HepG2 (cell line): ENCODE measurements around the gene PRDX2. TPM values are rescaled to one million over a fixed set of nuclear protein-coding genes. Genes with fewer than 3 reads are reported as not detected.

ENCODE experiments used
- ATAC-seq: fragments of 200-7000 bp; cut with Tn5 transposase; 3 replicates; pipeline ENCODE4 v1.9.1; 2020; ENCODE audit warnings: mild to moderate bottlenecking, moderate library complexity
- BruUV-seq: library from RNA; stranded (reverse); fragments of 400-500 nt; replicated peaks from 2 replicates; lab custom pipeline; 2021; lab: Mats Ljungman, UMichigan
- CTCF ChIA-PET: fragments of 300-600 bp; formaldehyde crosslinking; extraction: SDS; loops from one replicate; lab custom pipeline; 2021; ENCODE audit warnings: low total read pairs, inconsistent platforms, low intra/inter-chr PET ratio; lab: Yijun Ruan, JAX
- POLR2A ChIA-PET: fragments of 350-600 bp; sonication (Branson Sonifier 250); formaldehyde crosslinking; loops from one replicate; lab custom pipeline; 2020; ENCODE audit warnings: antibody characterized with exemption, inconsistent platforms; lab: Yijun Ruan, JAX
- DNase-seq: peaks from one replicate; pipeline ENCODE4 v3.0.0-alpha.2; 2015; ENCODE audit warnings: low spot score
- FAIRE-seq: peaks from 3 replicates; lab custom pipeline; 2011; peaks lifted over from hg19 to GRCh38; lab: Jason Lieb, UNC
- H2AFZ ChIP-seq: one replicate; pipeline ENCODE4 v1.6.1; 2011; ENCODE audit warnings: low read length, inconsistent platforms
- H3K27ac ChIP-seq: fragments of 300-600 bp; 3 replicates; pipeline ENCODE4 v1.8.0; 2011; ENCODE audit warnings: mixed run types, mild to moderate bottlenecking, mixed read lengths, low read length, inconsistent platforms; ENCODE audit not compliant: insufficient read depth; ENCODE audit errors: extremely low read length
- H3K27me3 ChIP-seq, 2 experiments: fragments of 200-600 bp in 1 of 2; 2 replicates in 1 of 2; 3 replicates in 1 of 2; pipeline versions ENCODE4 v1.6.0 to v1.8.0; 2011; ENCODE audit warnings: low read length in 2 of 2, mild to moderate bottlenecking in 2 of 2, moderate library complexity in 2 of 2, inconsistent platforms in 1 of 2; ENCODE audit not compliant: insufficient read depth in 2 of 2, control insufficient read depth in 1 of 2
- H3K36me3 ChIP-seq, 2 experiments: fragments of 200-600 bp in 1 of 2; replicated peaks in 1 of 2; 2 replicates in 1 of 2; 3 replicates in 1 of 2; pipeline versions ENCODE4 v1.5.1 to v1.8.0; 2011; ENCODE audit warnings: low read length in 2 of 2, inconsistent platforms in 1 of 2; ENCODE audit not compliant: insufficient read depth in 2 of 2, control insufficient read depth in 1 of 2
- H3K4me1 ChIP-seq: 2 replicates; pipeline ENCODE4 v1.5.1; 2012; ENCODE audit warnings: low read length, inconsistent platforms; ENCODE audit not compliant: insufficient read depth
- H3K4me2 ChIP-seq: 2 replicates; pipeline ENCODE4 v1.6.0; 2011; ENCODE audit warnings: low read depth, low read length, inconsistent platforms
- H3K4me3 ChIP-seq, 3 experiments: fragments of 200-600 bp in 1 of 3; sonication (generic), shearing (Covaris generic) in 1 of 3; replicated peaks in 1 of 3; 2 replicates each; pipeline ENCODE4 v1.5.1; 2011 to 2016; ENCODE audit warnings: low read length in 3 of 3, inconsistent platforms in 2 of 3, low read depth in 2 of 3, mild to moderate bottlenecking in 2 of 3, control low read depth in 1 of 3, mixed read lengths in 1 of 3; ENCODE audit not compliant: insufficient read depth in 1 of 3
- H3K79me2 ChIP-seq: one replicate; pipeline ENCODE4 v1.6.1; 2011; ENCODE audit warnings: low read length, inconsistent platforms; ENCODE audit not compliant: insufficient read depth
- H3K9ac ChIP-seq: 2 replicates; pipeline ENCODE4 v1.6.0; 2011; ENCODE audit warnings: mild to moderate bottlenecking, low read depth, low read length, inconsistent platforms; ENCODE audit not compliant: insufficient read depth
- H3K9me3 ChIP-seq: 2 replicates; pipeline ENCODE4 v1.5.1; 2012; ENCODE audit warnings: mild to moderate bottlenecking, low read length
- H4K20me1 ChIP-seq: 2 replicates; pipeline ENCODE4 v1.6.0; 2011; ENCODE audit warnings: inconsistent platforms, mild to moderate bottlenecking, low read length, moderate library complexity; ENCODE audit not compliant: insufficient read depth
- ATF5 ChIP-seq: sonication (generic); formaldehyde crosslinking; IDR thresholded peaks from 2 replicates; pipeline ENCODE4 v1.4.0; 2020; ENCODE audit warnings: mild to moderate bottlenecking, low read depth, missing genetic modification reagents
- ATF7 ChIP-seq, 2 experiments: fragments of 450-650 bp in 1 of 2; sonication (generic) in 1 of 2; formaldehyde crosslinking in 1 of 2; IDR thresholded peaks; 2 replicates each; pipeline versions ENCODE4 v1.4.0 to v1.6.1; 2016 to 2020; ENCODE audit warnings: antibody characterized with exemption in 1 of 2, mild to moderate bottlenecking in 1 of 2, missing genetic modification reagents in 1 of 2
- DPF2 ChIP-seq: sonication (generic); formaldehyde crosslinking; IDR thresholded peaks from 2 replicates; pipeline ENCODE4 v1.4.0; 2020; ENCODE audit warnings: mild to moderate bottlenecking, low read depth, missing genetic modification reagents, borderline replicate concordance
- GRHL1 ChIP-seq: sonication (generic); formaldehyde crosslinking; conservative IDR thresholded peaks from 2 replicates; pipeline ENCODE4 v1.8.0; 2022; ENCODE audit warnings: missing genetic modification reagents
- HHEX ChIP-seq: IDR thresholded peaks from 2 replicates; pipeline ENCODE4 v1.6.1; 2016; ENCODE audit warnings: control low read depth
- JUND ChIP-seq: sonication (generic); formaldehyde crosslinking; IDR thresholded peaks from 2 replicates; pipeline ENCODE4 v1.8.0; 2022; ENCODE audit warnings: mild to moderate bottlenecking, missing genetic modification reagents
- KDM5B ChIP-seq: sonication (generic); formaldehyde crosslinking; IDR thresholded peaks from 2 replicates; pipeline ENCODE4 v1.4.0; 2020; ENCODE audit warnings: missing genetic modification reagents, mild to moderate bottlenecking, borderline replicate concordance
- KLF13 ChIP-seq: sonication (generic); formaldehyde crosslinking; IDR thresholded peaks from 2 replicates; pipeline ENCODE4 v1.4.0; 2020; ENCODE audit warnings: mild to moderate bottlenecking, missing genetic modification reagents
- MIER3 ChIP-seq: IDR thresholded peaks from 2 replicates; pipeline ENCODE4 v1.6.1; 2016; ENCODE audit warnings: missing compliant biosample characterization, borderline replicate concordance
- MTA3 ChIP-seq: sonication (generic); formaldehyde crosslinking; IDR thresholded peaks from 2 replicates; pipeline ENCODE4 v1.4.0; 2020; ENCODE audit warnings: missing genetic modification reagents
- MTERF4 ChIP-seq: sonication (generic); formaldehyde crosslinking; IDR thresholded peaks from 2 replicates; pipeline ENCODE4 v1.8.0; 2023; ENCODE audit warnings: mild to moderate bottlenecking, missing genetic modification reagents
- NFRKB ChIP-seq: fragments of 450-650 bp; IDR thresholded peaks from 2 replicates; pipeline ENCODE4 v1.6.1; 2017
- NR0B2 ChIP-seq: sonication (generic); formaldehyde crosslinking; IDR thresholded peaks from 2 replicates; pipeline ENCODE4 v1.4.0; 2020; ENCODE audit warnings: mild to moderate bottlenecking, missing genetic modification reagents
- RCOR2 ChIP-seq: IDR thresholded peaks from 2 replicates; pipeline ENCODE4 v1.6.1; 2016; ENCODE audit warnings: missing biosample characterization, missing genetic modification reagents
- SMARCE1 ChIP-seq: fragments of 450-650 bp; IDR thresholded peaks from 2 replicates; pipeline ENCODE4 v1.6.1; 2017; ENCODE audit warnings: borderline replicate concordance
- SYNCRIP ChIP-seq: fragments of 200-400 bp; formaldehyde crosslinking; IDR thresholded peaks from 2 replicates; pipeline ENCODE4 v1.6.1; 2018; ENCODE audit warnings: mild to moderate bottlenecking, low read depth, low read length; ENCODE audit not compliant: insufficient read depth
- ZNF253 ChIP-seq: sonication (generic); formaldehyde crosslinking; IDR thresholded peaks from 2 replicates; pipeline ENCODE4 v1.8.0; 2022; ENCODE audit warnings: mild to moderate bottlenecking, missing genetic modification reagents, borderline replicate concordance
- ZNF605 ChIP-seq: sonication (generic); formaldehyde crosslinking; IDR thresholded peaks from 2 replicates; pipeline ENCODE4 v1.8.0; 2022; ENCODE audit warnings: mild to moderate bottlenecking, missing genetic modification reagents
- ZNF777 ChIP-seq: sonication (generic); formaldehyde crosslinking; IDR thresholded peaks from 2 replicates; pipeline ENCODE4 v1.4.0; 2020; ENCODE audit warnings: missing genetic modification reagents
- ZSCAN31 ChIP-seq: sonication (generic); formaldehyde crosslinking; IDR thresholded peaks from 2 replicates; pipeline ENCODE4 v1.5.0; 2020; ENCODE audit warnings: low read depth, mild to moderate bottlenecking, missing genetic modification reagents
- WGBS: methylation state at CpG from one replicate; pipeline ENCODE4 v1.1.6; 2017; ENCODE audit warnings: low lambda C conversion rate; 5-methylcytosine and 5-hydroxymethylcytosine counted together
- in situ Hi-C: cut with HindIII; loops from 2 replicates; pipeline ENCODE4 v1.10.0; 2017; ENCODE audit warnings: low pct_unique_long_range_greater_than_20kb; ENCODE audit not compliant: extremely low pct_ligation_motif_present
- intact Hi-C: fragments of 100-400 bp; cut with micrococcal nuclease; formaldehyde crosslinking; loops from one replicate; pipeline ENCODE4 v1.10.0; 2022; ENCODE audit not compliant: unreplicated experiment
- polyA plus RNA-seq, 8 experiments: library from polyadenylated mRNA; depleted of rRNA in 3 of 8; stranded (reverse) in 7 of 8; unstranded in 1 of 8; fragments of >200 nt; fragmentation: Illumina TruSeq in 4 of 8; extraction: Trizol in 4 of 8; gene quantifications; 2 replicates each; pipeline versions ENCODE4 v1.2.1 to v1.2.3, GENCODE V29; 2011 to 2016; ENCODE audit warnings: low read depth in 4 of 8, missing spikeins in 1 of 8, mixed read lengths in 1 of 8; ENCODE audit not compliant: insufficient read depth in 1 of 8
- total RNA-seq, 5 experiments: library from RNA; depleted of rRNA; stranded (reverse); fragments of >200 nt; fragmentation: Illumina TruSeq; extraction: Trizol; gene quantifications; 2 replicates each; pipeline ENCODE4 v1.2.3, GENCODE V29; 2016; ENCODE audit warnings: low read depth in 1 of 5

Gene PRDX2
- total and polyA plus RNA-seq, 2 of the 13 experiments (the other 11 are each of a cell fraction or from before 2014, with no cell fraction given): 218 to 381 TPM

GRCh38 chr19:12833738-12834565, 32.4 kb upstream of the PRDX2 start (continued):
- TF ChIP-seq ZNF605 (CRISPR knock-in tag) (no peak), SYNCRIP (no peak), MIER3 (CRISPR knock-in tag) (no peak), ZSCAN31 (CRISPR knock-in tag) (no peak), DPF2 (CRISPR knock-in tag) (no peak), ZNF253 (CRISPR knock-in tag) (no peak), JUND (no peak), ATF7 (IDR thresholded peaks at IDR 0.05) (no peak), ATF7 (CRISPR knock-in tag; IDR thresholded peaks at IDR 0.05) (no peak), ZNF777 (peak; percentile 79), GRHL1 (CRISPR knock-in tag) (no peak)

GRCh38 chr19:12833418-12833737, 31.8 kb upstream of the PRDX2 start:
- Histone ChIP-seq H3K36me3 (no peaks in the 10 kb centered on the region), H3K9me3 (no peaks in the 10 kb centered on the region), H3K9ac (no peak overlapping the region), H4K20me1 (no peaks in the 10 kb centered on the region), H3K4me1 (peaks cover 59% of the 10 kb centered on the region), H3K4me3 (peak overlapping the region in 2 of 3 experiments; percentile 15 to 79; a peak in 2 of 6 replicates), H3K4me2 (peak overlapping the region; percentile 57), H3K79me2 (no peaks in the 10 kb centered on the region), H3K27ac (no peak overlapping the region), H3K27me3 (peaks cover 0 to 30% of the 10 kb centered on the region in 2 experiments; a peak in 2 of 5 replicates), H2AFZ (no peak overlapping the region)
- no peak for DNase-seq
- intact Hi-C loops (no loop called here), in situ Hi-C loops (no loop called here)
- no peak for FAIRE-seq
- WGBS: 4% methylated on average over 3 of the region's 5 CpGs
- ChIA-PET CTCF (no interaction called here), POLR2A (no interaction called here)
- no peak for ATAC-seq
- no TSS peak for BruUV-seq
- TF ChIP-seq KDM5B (CRISPR knock-in tag) (no peak), NFRKB (no peak), HHEX (CRISPR knock-in tag) (no peak), KLF13 (CRISPR knock-in tag) (no peak), MTA3 (CRISPR knock-in tag) (no peak), RCOR2 (no peak), SMARCE1 (no peak), NR0B2 (CRISPR knock-in tag) (no peak), MTERF4 (CRISPR knock-in tag) (no peak), ATF5 (CRISPR knock-in tag) (no peak)
